Lower lobe of right lung (tissue), 2 donors: ENCODE measurements around the gene FOXJ1. TPM values are rescaled to one million over a fixed set of nuclear protein-coding genes. Genes with fewer than 3 reads are reported as not detected.
"Not testable (repeated sequence)": the region's sequence is repeated elsewhere in the genome, so short reads cannot be mapped to it uniquely, and the experiment has no call there.

ENCODE experiments used
- ATAC-seq, 2 donors: fragments of 200-7000 bp; cut with Tn5 transposase; one replicate each; pipeline ENCODE4 v1.9.1; 2020 to 2022; ENCODE audit warnings: mild to moderate bottlenecking in 2 of 2, moderate library complexity in 2 of 2
- DNase-seq: peaks from one replicate; pipeline ENCODE4 v3.0.0-alpha.2; 2020
- H3K27ac ChIP-seq: fragments of 200-600 bp; one replicate; pipeline ENCODE4 v1.8.0; 2022
- H3K27me3 ChIP-seq: fragments of 200-600 bp; one replicate; pipeline ENCODE4 v1.8.0; 2022; ENCODE audit warnings: low read depth
- H3K36me3 ChIP-seq: fragments of 200-600 bp; one replicate; pipeline ENCODE4 v1.8.0; 2022; ENCODE audit warnings: mild to moderate bottlenecking
- H3K4me1 ChIP-seq: fragments of 200-600 bp; one replicate; pipeline ENCODE4 v1.8.0; 2022
- H3K4me3 ChIP-seq: fragments of 200-600 bp; one replicate; pipeline ENCODE4 v1.8.0; 2022; ENCODE audit warnings: mild to moderate bottlenecking
- H3K9me3 ChIP-seq: fragments of 200-600 bp; one replicate; pipeline ENCODE4 v1.8.0; 2022
- intact Hi-C: fragments of 100-400 bp; cut with DNase I; formaldehyde crosslinking; loops from one replicate; pipeline ENCODE4 v1.11.0; 2022
- long read RNA-seq: library from polyadenylated mRNA; unstranded; transcript quantifications from one replicate; pipeline ENCODE4 v2.0.0, GENCODE V29; 2021
- total RNA-seq: library from RNA; stranded (reverse); fragmentation: NEBNext Ultra II Directional; extraction: Animal tissue kit (Norgen Biotek cat#: 25700); gene quantifications from one replicate; pipeline ENCODE4 v1.2.1, GENCODE V29; 2021
- TF ChIP-seq, protein P1 (sequence below): fragments of 200-600 bp; IDR thresholded peaks from one replicate; pipeline ENCODE4 v1.8.0; 2022; ENCODE audit warnings: antibody characterized with exemption, mild to moderate bottlenecking
- donor health status: DM: no; HTN: yes; CAD: no; lungs with severe emphysema.

Gene FOXJ1, protein sequence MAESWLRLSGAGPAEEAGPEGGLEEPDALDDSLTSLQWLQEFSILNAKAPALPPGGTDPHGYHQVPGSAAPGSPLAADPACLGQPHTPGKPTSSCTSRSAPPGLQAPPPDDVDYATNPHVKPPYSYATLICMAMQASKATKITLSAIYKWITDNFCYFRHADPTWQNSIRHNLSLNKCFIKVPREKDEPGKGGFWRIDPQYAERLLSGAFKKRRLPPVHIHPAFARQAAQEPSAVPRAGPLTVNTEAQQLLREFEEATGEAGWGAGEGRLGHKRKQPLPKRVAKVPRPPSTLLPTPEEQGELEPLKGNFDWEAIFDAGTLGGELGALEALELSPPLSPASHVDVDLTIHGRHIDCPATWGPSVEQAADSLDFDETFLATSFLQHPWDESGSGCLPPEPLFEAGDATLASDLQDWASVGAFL
- 21.5 TPM for total RNA-seq
- long read RNA-seq, transcript FOXJ1-201 (3 exons, 2,641 nt) = major isoform, 17 of 43 reads
- long read RNA-seq, partial matches to known transcripts = 26 of 43 reads
- long read RNA-seq, other reads (novel, unspliced or antisense) = 0 of 43 reads

DNA sequence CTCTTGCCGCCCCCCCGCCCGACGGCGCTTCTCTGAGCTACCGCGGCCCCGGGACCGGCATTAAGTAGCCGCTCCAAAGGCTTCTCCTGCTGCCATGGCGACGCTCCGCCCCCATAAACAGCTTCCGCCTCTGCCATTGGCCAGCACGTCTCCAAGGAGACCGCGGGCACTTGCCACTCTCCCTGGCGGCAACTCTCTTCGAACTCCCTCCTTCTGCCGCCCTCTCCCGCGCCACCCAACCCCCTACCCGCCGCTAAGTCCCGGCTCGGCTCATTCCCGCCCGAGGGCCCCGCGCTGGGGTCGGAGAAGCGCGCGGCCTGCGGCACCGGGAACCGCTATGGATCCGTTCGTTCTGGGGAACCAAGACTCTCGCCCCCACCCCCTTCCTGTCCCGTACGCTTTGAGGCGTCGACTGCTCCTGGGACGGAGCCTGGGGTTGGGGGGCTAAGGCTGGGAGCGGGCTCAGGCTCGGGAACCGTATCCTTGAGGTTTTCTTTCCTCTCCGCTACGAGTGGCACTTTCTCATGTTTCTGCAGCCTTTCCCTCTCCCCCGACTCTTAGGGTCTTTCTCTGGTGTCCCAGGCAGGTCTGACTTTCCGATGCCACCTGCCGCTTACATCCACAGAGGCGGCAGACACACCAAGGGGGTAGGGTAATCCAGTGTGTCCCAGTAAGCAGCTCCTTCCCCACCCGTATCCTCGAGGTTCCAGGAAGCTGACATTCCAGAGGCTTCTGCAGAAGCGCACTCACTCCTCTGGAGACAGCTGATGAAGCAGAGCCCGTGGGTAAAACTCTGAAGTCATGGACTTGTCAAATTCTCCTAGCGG is at the start of gene FOXJ1:
TSS of gene FOXJ1 (minus strand) at position 34 of the 827 bp plus-strand sequence. CDS start 850 bp downstream, outside the sequence.
- H3K9me3 ChIP-seq = no peaks in the 10 kb centered on the region
- ATAC-seq = peak; percentile 86 to 94
- H3K27ac ChIP-seq = no peak within 1 kb of the TSS
- intact Hi-C loops = no loop called here
- TF ChIP-seq, protein P1, sequence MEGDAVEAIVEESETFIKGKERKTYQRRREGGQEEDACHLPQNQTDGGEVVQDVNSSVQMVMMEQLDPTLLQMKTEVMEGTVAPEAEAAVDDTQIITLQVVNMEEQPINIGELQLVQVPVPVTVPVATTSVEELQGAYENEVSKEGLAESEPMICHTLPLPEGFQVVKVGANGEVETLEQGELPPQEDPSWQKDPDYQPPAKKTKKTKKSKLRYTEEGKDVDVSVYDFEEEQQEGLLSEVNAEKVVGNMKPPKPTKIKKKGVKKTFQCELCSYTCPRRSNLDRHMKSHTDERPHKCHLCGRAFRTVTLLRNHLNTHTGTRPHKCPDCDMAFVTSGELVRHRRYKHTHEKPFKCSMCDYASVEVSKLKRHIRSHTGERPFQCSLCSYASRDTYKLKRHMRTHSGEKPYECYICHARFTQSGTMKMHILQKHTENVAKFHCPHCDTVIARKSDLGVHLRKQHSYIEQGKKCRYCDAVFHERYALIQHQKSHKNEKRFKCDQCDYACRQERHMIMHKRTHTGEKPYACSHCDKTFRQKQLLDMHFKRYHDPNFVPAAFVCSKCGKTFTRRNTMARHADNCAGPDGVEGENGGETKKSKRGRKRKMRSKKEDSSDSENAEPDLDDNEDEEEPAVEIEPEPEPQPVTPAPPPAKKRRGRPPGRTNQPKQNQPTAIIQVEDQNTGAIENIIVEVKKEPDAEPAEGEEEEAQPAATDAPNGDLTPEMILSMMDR = no peak
- H3K4me1 ChIP-seq = peaks cover 57% of the 10 kb centered on the region
- no peaks in the 10 kb centered on the region for H3K36me3 ChIP-seq
- peak; percentile 94 for DNase-seq
- H3K27me3 ChIP-seq = peaks cover 34% of the 10 kb centered on the region
- H3K4me3 ChIP-seq = peak within 1 kb of the TSS; percentile 63

DNA sequence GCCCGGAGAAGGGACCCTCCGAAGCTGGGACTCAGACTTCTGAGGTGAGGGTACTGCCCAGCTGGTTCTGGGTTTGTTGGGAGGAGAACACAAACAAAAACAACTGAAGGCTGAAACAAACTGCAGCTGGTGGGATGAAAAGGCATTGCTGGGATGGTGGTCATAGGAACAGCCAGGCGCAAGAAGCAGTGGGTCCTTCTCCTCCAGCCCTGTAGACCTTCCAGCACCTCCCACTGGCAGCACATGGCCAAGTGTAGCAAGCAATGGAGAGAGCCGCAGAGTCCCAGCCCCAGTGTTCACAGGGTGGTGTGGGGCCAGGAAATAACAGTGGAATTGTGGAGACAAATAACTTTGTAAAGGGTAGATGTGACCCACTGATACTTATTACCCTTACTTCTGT is 48.7 kb upstream of the FOXJ1 start:
- H3K27me3 ChIP-seq = no peaks in the 10 kb centered on the region
- TF ChIP-seq, protein P1 = no peak
- intact Hi-C loops = no loop called here

DNA sequence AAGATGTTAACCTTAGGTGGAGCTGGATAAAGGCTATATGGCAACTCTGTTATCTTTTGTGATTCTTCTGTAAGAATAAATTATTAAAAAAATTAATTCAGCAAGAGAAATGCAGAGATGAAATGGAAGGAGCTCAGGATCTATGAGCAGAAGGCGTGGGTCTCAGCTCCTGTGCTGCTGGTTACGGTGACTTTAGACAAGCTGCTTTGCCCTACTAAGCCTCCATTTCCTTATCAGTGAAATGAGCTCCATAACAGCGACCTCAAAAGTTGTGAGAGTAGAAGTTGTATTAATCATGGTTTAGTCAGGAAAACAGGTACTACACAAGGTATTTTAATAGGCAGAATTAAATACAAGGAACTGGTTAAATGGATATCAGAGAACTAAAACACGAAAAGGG is 48.2 kb upstream of the FOXJ1 start:
- intact Hi-C loops = no loop called here
- DNase-seq (no peak), ATAC-seq (no peak)
- TF ChIP-seq, protein P1 = no peak
- Histone ChIP-seq H3K4me1 (no peaks in the 10 kb centered on the region), H3K27me3 (no peaks in the 10 kb centered on the region), H3K36me3 (no peaks in the 10 kb centered on the region), H3K9me3 (no peaks in the 10 kb centered on the region), H3K27ac (no peak overlapping the region), H3K4me3 (no peak overlapping the region)

More for the DNA sequence above, 48.7 kb upstream of the FOXJ1 start:
- Histone ChIP-seq H3K4me3 (no peak overlapping the region), H3K36me3 (no peaks in the 10 kb centered on the region), H3K4me1 (no peaks in the 10 kb centered on the region), H3K9me3 (no peaks in the 10 kb centered on the region), H3K27ac (no peak overlapping the region)
- DNase-seq (no peak), ATAC-seq (no peak)

DNA sequence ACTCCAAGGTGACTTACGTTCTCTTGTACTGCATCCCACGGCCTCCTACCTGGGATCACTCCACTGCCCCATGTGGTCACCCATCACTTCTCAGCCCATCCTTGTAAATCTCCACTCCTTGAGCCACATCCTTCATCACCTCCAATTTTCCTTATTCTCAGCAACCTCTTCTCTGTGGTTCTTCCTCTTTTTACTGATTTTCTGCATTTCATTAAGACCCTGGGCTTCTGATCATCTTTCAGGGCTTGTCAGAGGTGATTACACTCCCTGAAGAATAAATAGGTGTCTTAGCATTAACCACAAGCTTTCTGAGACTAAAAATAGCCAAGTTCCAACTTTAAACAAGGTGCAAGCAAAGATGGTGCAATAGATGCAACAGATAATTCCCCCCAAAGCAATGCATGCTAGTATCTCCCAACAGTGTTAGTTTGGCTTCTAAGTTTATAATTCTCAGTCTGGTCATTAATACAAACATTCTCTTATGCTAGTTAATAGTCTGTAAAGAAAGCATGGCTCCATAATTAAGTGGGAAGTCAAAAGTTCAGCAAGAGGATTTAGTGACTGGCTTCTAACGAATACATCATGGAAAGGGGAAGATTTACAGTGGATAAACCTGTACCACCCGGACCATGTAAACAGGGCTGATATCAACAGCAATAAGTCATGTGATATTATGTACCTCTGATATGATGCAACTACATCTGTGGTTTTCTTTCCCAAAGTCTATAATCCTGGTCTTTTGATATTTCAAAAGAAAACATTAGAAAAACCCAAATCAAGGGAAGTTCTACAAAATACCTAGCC is 47.4 kb upstream of the FOXJ1 start:
- H3K27me3 ChIP-seq = no peaks in the 10 kb centered on the region
- TF ChIP-seq, protein P1 = no peak
- ATAC-seq (no peak), DNase-seq (no peak)
- H3K27ac ChIP-seq = no peak overlapping the region
- H3K4me3 ChIP-seq = no peak overlapping the region
- intact Hi-C loops = no loop called here
- no peaks in the 10 kb centered on the region for H3K36me3 ChIP-seq
- H3K4me1 ChIP-seq = no peaks in the 10 kb centered on the region
- H3K9me3 ChIP-seq = no peaks in the 10 kb centered on the region

DNA sequence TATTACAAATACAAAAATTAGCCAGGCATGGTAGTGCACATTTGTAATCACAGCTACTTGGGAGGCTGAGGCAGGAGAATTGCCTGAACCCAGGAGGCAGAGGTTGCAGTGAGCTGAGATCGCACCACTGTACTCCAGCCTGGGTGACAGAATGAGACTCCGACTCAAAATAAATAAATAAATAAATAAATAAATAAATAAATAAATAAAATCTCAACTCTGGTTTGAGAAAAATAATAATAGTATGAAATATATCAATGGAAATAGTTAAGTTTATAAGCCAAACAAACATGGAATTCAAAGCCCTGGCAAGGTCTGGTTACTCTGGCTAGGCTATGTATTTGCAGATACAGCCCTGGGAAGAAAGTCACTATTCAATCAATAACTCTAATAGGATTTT is 45.7 kb upstream of the FOXJ1 start:
- DNase-seq, intact Hi-C loops, H3K27me3 ChIP-seq, H3K4me1 ChIP-seq, ATAC-seq, H3K27ac ChIP-seq, H3K9me3 ChIP-seq, H3K4me3 ChIP-seq, H3K36me3 ChIP-seq: not testable (repeated sequence)
